ENCODE results near the gene TCTN2. TPM values are rescaled to one million over a fixed set of nuclear protein-coding genes. Genes with fewer than 3 reads are reported as not detected.

Gene TCTN2
- total RNA-seq, 1 donor = 18.5 TPM

DNA sequence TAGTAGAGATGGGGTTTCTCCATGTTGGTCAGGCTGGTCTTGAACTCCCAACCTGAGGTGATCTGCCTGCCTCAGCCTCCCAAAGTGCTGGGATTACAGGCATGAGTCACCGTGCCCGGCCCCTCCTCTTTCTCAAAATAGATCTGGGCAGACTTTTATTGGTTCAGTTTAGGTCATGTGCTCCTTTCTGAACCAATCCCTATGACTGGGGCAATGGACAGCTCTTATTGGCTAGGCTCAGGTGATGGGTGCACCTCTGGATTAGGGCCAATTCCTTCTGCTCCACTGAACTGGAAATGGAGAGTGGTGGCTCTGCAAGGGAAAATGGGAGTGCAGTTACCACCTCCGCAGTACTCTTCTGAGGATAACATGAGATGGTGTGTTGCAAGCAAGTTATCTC, 35.0 kb downstream of the TCTN2 start:
- no peak overlapping the region for H3K4me3 ChIP-seq (ENCODE audit: low read depth, low read length)
- TF ChIP-seq CTCF (IDR thresholded peaks at IDR 0.05; ENCODE audit: insufficient read depth, low read length) = no peak
- DNase-seq (ENCODE audit: low read depth) = no peak

- TF ChIP-seq CTCF (IDR thresholded peaks at IDR 0.05; ENCODE audit: insufficient read depth, low read length) = no peak
- no peak overlapping the region for H3K4me3 ChIP-seq (ENCODE audit: low read depth, low read length)
- no peak for DNase-seq (ENCODE audit: low read depth)
Measured at GRCh38 chr12:123707466-123707865, 36.6 kb downstream of the TCTN2 start.

DNA sequence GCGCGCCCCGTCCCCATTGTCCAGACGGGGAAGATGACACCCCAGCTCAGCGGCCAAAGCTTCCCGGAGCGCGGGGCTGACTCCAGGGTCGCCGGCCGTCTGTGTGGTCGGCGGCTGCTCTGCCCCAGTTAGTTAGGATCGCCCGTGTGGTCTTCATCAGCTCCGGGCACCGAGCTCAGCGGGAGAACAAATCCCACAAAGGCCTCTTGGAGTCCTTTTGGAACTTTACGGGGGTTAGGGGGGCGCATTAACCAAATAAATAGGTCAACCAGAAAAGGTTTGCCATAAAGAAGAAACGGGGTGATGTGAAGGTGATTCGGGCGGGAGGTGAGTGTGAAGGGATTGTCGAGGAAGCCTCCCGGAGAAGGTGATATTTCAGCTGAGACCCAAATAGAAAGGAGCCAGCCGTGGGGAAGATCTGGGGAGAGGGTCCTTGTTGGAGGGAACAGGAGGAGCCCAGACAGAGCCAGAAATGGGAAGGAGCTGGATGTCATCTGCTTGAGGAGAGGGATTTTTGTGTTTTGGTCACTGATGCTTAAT, 41.9 kb downstream of the TCTN2 start:
- peak; percentile 3 for DNase-seq (ENCODE audit: low read depth)
- TF ChIP-seq CTCF (IDR thresholded peaks at IDR 0.05; ENCODE audit: insufficient read depth, low read length) = no peak
- H3K4me3 ChIP-seq (ENCODE audit: low read depth, low read length) = peak overlapping the region; percentile 95

DNA sequence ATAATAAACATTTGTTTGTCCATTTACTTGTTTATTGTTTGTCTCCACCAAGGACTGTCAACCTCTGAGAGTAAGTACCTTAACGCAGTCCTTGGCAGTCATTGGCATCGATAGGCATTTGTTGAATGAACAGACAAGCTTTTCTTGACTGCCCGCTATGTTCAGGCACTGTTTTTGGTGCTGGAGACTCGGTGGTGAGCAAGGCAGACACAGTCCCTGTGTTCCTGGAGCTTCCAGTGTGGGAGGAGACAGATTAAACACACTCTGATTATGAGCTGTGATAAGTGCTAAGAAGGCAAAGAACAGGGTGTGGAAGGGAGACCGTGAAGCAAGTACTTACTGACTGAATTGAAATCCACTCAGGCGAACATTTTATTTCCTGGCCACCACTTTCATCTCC, 42.5 kb downstream of the TCTN2 start:
- DNase-seq (ENCODE audit: low read depth) = peak; percentile 25
- peak overlapping the region; percentile 95 for H3K4me3 ChIP-seq (ENCODE audit: low read depth, low read length)
- TF ChIP-seq CTCF (IDR thresholded peaks at IDR 0.05; ENCODE audit: insufficient read depth, low read length) = no peak

GRCh38 chr12:123713823-123714585, 43.1 kb downstream of the TCTN2 start:
- TF ChIP-seq CTCF (IDR thresholded peaks at IDR 0.05; ENCODE audit: insufficient read depth, low read length) = no peak
- no peak overlapping the region for H3K4me3 ChIP-seq (ENCODE audit: low read depth, low read length)
- DNase-seq (ENCODE audit: low read depth) = no peak

GRCh38 chr12:123715195-123715594, 44.3 kb downstream of the TCTN2 start:
- DNase-seq (ENCODE audit: low read depth) = peak; percentile 6
- TF ChIP-seq CTCF (IDR thresholded peaks at IDR 0.05; ENCODE audit: insufficient read depth, low read length) = no peak
- H3K4me3 ChIP-seq (ENCODE audit: low read depth, low read length) = no peak overlapping the region

Data from fibroblast of the aortic adventitia (primary cell).